RPMI7951 (cell line): ENCODE results near the gene AGTRAP. TPM values are rescaled to one million over a fixed set of nuclear protein-coding genes. Genes with fewer than 3 reads are reported as not detected.

Experiments used
- DNase-seq: peaks from one replicate; pipeline ENCODE4 v3.0.0-alpha.2; 2012; ENCODE audit warnings: low read depth
- total RNA-seq: library from RNA; depleted of rRNA; stranded (reverse); fragments of >200 nt; shearing (Covaris generic); gene quantifications from 2 replicates; pipeline ENCODE4 v1.2.3, GENCODE V29; 2014

Gene AGTRAP
- total RNA-seq, 1 experiment from 2014 or later: 53.5 TPM

GRCh38 chr1:11733306-11733705 is 2.6 kb upstream of the AGTRAP start:
- DNase-seq: no peak

- no peak for DNase-seq
Observed at GRCh38 chr1:11735531-11735853, 444 bp upstream of the AGTRAP start.

GRCh38 chr1:11736746-11737639 is 1.1 kb downstream of the AGTRAP start:
- peak; percentile 59 for DNase-seq

- DNase-seq: no peak
Observed at GRCh38 chr1:11738096-11738495, 2.2 kb downstream of the AGTRAP start.

GRCh38 chr1:11738783-11739182 is 2.8 kb downstream of the AGTRAP start:
- DNase-seq: no peak

GRCh38 chr1:11740258-11741192 is 4.6 kb downstream of the AGTRAP start:
- peak; percentile 57 for DNase-seq

- DNase-seq: no peak
Observed at GRCh38 chr1:11741482-11741881, 5.5 kb downstream of the AGTRAP start.

- no peak for DNase-seq
Observed at GRCh38 chr1:11741919-11742558, 6.1 kb downstream of the AGTRAP start.

- DNase-seq: no peak
Observed at GRCh38 chr1:11744287-11744686, 8.4 kb downstream of the AGTRAP start.

GRCh38 chr1:11746092-11746491 is 10.2 kb downstream of the AGTRAP start:
- no peak for DNase-seq

GRCh38 chr1:11746795-11747487 is 11.0 kb downstream of the AGTRAP start:
- no peak for DNase-seq

- DNase-seq: no peak
Observed at GRCh38 chr1:11748294-11749202, 12.6 kb downstream of the AGTRAP start.

- peak; percentile 29 for DNase-seq
Observed at GRCh38 chr1:11749203-11749689, 13.3 kb downstream of the AGTRAP start.

GRCh38 chr1:11749996-11750395 is 14.1 kb downstream of the AGTRAP start:
- DNase-seq: no peak

- no peak for DNase-seq
Observed at GRCh38 chr1:11751087-11751486, 15.2 kb downstream of the AGTRAP start.

GRCh38 chr1:11752359-11753088 is 16.6 kb downstream of the AGTRAP start:
- DNase-seq: no peak

- DNase-seq: peak; percentile 11
Observed at GRCh38 chr1:11753555-11754208, 17.7 kb downstream of the AGTRAP start.

- no peak for DNase-seq
Observed at GRCh38 chr1:11757047-11757446, 21.1 kb downstream of the AGTRAP start.

- no peak for DNase-seq
Observed at GRCh38 chr1:11759791-11760190, 23.9 kb downstream of the AGTRAP start.
